ENCODE data around the gene CDC42EP4. TPM values are rescaled to one million over a fixed set of nuclear protein-coding genes. Genes with fewer than 3 reads are reported as not detected.

CDC42EP4 gene
- total and polyA plus RNA-seq, 4 donors, result 15.7 to 31.0 (median 28.0) TPM

- Histone ChIP-seq H3K9ac (ENCODE audit: low read depth in 1 of 2, low read length in 2 of 2) (no peak overlapping the region), H3K27ac (ENCODE audit: low read depth in 1 of 2, low read length in 2 of 2) (no peak overlapping the region), H3K4me1 (ENCODE audit: control insufficient read depth in 4 of 4, insufficient read depth in 4 of 4, low read length in 3 of 4) (peaks cover 0 to 6% (median 2%) of the 10 kb centered on the region in 4 donors), H3K4me3 (ENCODE audit: low read depth in 1 of 3, low read length in 3 of 3) (no peak overlapping the region), H3K27me3 (ENCODE audit: control insufficient read depth in 4 of 4, insufficient read depth in 4 of 4, low read length in 3 of 4) (no peaks in the 10 kb centered on the region), H3K9me3 (ENCODE audit: control insufficient read depth in 4 of 4, low read length in 3 of 4) (no peaks in the 10 kb centered on the region), H3K36me3 (ENCODE audit: control insufficient read depth in 4 of 4, insufficient read depth in 3 of 4, low read depth in 1 of 4, low read length in 3 of 4) (no peaks in the 10 kb centered on the region)
- 71% methylated on average over 8 of the region's 8 CpGs for WGBS
- DNase-seq (ENCODE audit: low spot score), result no peak
- TF ChIP-seq YY1 (IDR thresholded peaks at IDR 0.05) (no peak), RAD21 (IDR thresholded peaks at IDR 0.05) (no peak), JUND (IDR thresholded peaks at IDR 0.05) (no peak), ZBTB33 (IDR thresholded peaks at IDR 0.05) (no peak), CTCF (IDR thresholded peaks at IDR 0.05; ENCODE audit: low read depth, low read length, missing input control) (no peak), NR2F2 (IDR thresholded peaks at IDR 0.05) (no peak), MAX (IDR thresholded peaks at IDR 0.05) (no peak), SP1 (IDR thresholded peaks at IDR 0.05) (no peak), ATF3 (IDR thresholded peaks at IDR 0.05) (no peak), RXRA (IDR thresholded peaks at IDR 0.05) (no peak), REST (IDR thresholded peaks at IDR 0.05) (no peak)
Measured at GRCh38 chr17:73316919-73317505, 5.2 kb upstream of the CDC42EP4 start.

GRCh38 chr17:73315471-73315870, 3.7 kb upstream of the CDC42EP4 start:
- no peak for DNase-seq (ENCODE audit: low spot score)
- peaks cover 0 to 6% (median 2%) of the 10 kb centered on the region in 4 donors for H3K4me1 ChIP-seq (ENCODE audit: control insufficient read depth in 4 of 4, insufficient read depth in 4 of 4, low read length in 3 of 4)
- WGBS, result 58% methylated on average over 5 of the region's 5 CpGs
- no peak overlapping the region for H3K27ac ChIP-seq (ENCODE audit: low read depth in 1 of 2, low read length in 2 of 2)
- H3K36me3 ChIP-seq (ENCODE audit: control insufficient read depth in 4 of 4, insufficient read depth in 3 of 4, low read depth in 1 of 4, low read length in 3 of 4), result no peaks in the 10 kb centered on the region
- H3K9ac ChIP-seq (ENCODE audit: low read depth in 1 of 2, low read length in 2 of 2), result no peak overlapping the region
- no peaks in the 10 kb centered on the region for H3K27me3 ChIP-seq (ENCODE audit: control insufficient read depth in 4 of 4, insufficient read depth in 4 of 4, low read length in 3 of 4)
- no peaks in the 10 kb centered on the region for H3K9me3 ChIP-seq (ENCODE audit: control insufficient read depth in 4 of 4, low read length in 3 of 4)
- H3K4me3 ChIP-seq (ENCODE audit: low read depth in 1 of 3, low read length in 3 of 3), result no peak overlapping the region
- TF ChIP-seq REST (IDR thresholded peaks at IDR 0.05) (no peak), YY1 (IDR thresholded peaks at IDR 0.05) (no peak), EGR1 (IDR thresholded peaks at IDR 0.05; ENCODE audit: low read depth in 2 of 2) (no peak), ZBTB33 (IDR thresholded peaks at IDR 0.05) (no peak), ATF3 (IDR thresholded peaks at IDR 0.05) (no peak), NR2F2 (IDR thresholded peaks at IDR 0.05) (no peak), GABPA (IDR thresholded peaks at IDR 0.05 in 1 of 2, conservative IDR thresholded peaks at IDR 0.05 in 1 of 2) (no peak), HNF4G (IDR thresholded peaks at IDR 0.05) (no peak)
